Measurements from ENCODE around the gene NPTX1. TPM values are rescaled to one million over a fixed set of nuclear protein-coding genes. Genes with fewer than 3 reads are reported as not detected.

NPTX1 gene
- total RNA-seq, 1 donor from 2014 or later, result under 0.01 TPM

DNA sequence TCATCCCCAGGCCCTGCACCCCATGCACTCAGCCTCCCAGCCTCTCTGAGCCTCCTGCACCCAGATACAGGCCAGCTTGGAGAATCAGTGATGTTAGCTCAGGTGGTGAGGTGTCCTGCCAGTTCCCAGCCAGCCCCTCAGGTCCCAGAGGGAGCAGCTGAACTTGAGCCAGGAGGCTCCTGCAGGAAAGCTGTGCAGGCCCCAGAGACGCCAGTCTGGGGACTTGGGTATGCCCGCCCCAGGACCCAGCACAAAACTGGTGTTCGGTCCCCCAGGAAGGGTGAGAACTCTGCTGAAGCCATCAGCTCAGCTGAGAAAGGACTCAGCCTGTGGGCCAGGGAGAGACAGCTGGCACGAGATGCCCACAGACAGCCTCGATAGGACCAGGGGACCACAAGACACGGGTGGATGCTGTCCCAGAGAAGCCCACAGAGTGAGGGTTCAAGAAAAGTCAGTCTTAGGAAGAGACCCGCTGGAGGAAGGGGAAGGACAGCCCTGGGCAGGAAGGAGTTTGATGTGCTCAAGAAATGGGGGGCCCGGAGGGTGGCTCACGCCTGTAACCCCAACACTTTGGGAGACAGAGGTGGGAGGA, 50.5 kb downstream of the NPTX1 start:
- DNase-seq, result no peak

GRCh38 chr17:80424878-80425765, 51.3 kb downstream of the NPTX1 start:
- DNase-seq, result no peak

DNA sequence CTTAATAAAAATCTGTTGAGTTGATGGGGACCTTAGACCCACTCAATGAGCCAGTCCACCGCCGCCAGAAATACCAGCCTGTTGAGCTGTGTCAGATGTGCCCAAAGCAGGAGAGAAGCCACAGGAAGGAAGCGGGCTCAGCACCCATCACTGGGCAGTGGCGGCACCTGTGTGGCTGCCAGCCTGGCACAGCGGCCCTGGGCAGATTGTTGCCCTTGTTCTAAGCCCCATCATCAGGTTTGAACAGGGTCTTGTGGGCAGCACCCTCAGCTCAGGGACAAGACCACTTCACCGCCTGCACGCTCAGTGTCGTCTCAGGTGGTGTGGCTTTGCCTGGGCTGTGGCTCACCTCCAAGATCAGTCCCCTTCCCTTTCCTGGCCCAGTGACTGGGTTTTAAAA, 52.1 kb downstream of the NPTX1 start:
- no peak for DNase-seq

DNA sequence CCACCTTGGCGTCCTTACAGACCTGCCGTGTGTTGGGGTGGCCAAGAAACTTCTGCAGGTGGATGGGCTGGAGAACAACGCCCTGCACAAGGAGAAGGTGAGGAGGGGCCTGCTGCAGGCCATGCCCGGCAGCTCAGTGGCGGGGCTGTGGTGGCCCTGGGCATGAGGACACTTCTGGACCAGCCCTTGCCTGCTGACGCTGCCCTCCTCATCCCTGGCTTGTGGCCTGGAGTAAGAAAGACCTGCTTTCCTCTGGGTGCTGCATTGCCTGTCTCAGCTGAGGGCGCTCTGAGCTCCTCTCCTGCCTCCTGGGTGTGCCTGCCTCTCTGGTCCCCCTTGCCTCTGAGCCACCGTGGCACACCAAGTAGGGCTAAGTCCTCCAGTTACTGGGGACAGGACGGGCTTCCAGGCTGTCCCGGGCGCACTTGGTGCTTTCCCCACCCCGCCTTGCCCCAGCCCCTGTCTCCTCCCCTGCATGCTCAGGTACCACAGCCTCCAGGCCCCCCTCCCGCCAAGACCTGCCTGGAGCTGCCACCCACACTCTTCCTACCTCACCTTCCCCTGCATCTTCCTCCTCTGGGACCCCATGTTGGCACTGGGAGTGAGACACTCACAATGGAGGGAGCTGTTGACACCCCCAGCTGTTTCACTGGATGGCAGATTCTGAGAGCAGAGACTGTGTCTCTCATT, 52.7 kb downstream of the NPTX1 start:
- DNase-seq, result no peak

GRCh38 chr17:80422981-80423380, 53.4 kb downstream of the NPTX1 start:
- peak; percentile 28 for DNase-seq

DNA sequence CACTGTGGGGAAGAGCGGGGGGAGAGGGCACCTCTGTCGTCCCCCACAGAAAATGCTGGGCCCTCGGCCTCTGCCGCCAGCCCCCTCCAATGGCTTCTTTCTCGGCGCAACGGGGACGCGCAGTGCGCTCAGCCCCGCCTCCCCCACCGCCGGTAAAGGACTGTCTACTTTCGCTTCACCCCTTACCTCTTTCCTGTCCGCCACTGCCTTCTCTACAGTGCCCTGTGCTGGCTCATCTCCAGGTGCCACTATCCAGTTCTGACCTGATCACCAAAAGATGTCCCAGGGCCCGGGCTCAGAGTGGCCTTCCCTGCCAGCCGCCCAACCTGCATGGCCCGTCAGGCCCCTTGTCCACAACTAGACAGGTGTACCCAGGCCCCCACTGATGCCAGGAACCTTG, 54.1 kb downstream of the NPTX1 start:
- DNase-seq, result no peak

- no peak for DNase-seq
Observed at GRCh38 chr17:80421381-80422090, 54.9 kb downstream of the NPTX1 start.

DNA sequence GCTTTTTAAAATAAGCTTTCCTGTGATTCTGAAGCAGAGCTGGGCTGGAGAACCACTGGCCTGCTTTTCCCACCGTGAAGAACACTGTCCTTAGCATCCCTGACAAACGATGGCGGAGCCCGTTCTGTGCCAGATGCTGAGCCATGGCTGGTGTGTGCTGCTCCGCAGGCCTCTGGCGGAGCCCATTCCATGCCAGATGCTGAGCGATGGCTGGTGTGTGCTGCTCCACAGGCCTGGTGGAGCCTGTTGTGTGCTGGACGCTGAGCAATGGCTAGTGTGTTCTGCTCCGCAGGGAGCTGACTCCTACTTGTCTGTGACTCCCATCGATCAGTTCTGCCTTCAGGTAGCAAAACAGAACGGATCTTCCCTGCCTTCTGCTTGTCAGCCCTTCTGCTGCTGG, 57.2 kb downstream of the NPTX1 start:
- DNase-seq, result no peak

DNA sequence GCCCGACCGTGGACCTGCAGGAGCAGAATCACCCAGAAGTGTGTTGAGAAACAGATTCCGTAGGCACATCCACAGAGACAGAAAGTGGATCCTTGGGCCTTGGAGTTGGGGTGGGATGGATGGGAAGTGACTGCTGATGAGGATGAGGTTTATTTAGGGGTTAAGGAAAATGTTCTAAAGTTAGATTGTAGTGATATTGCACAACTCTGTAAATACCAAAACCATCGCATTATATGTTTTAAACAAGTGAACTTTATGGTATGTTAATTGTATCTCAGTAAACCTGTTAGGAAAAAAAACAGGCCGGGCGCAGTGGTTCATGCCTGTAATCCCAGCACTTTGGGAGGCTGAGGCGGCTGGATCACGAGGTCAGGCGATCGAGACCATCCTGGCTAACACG, 57.8 kb downstream of the NPTX1 start:
- no peak for DNase-seq

Other genes starting within 250 kb of the NPTX1 start
- 111 and 162 TPM in 2 replicates for gene RNF213, start 215.8 kb downstream of the NPTX1 start, total RNA-seq
- 19.5 and 27.6 TPM in 2 replicates for gene ENDOV, start 61.4 kb downstream of the NPTX1 start, total RNA-seq
- 21.8 and 35.0 TPM in 2 replicates for gene RPTOR, start 68.2 kb upstream of the NPTX1 start, total RNA-seq

All from dermis blood vessel endothelial cell (primary cell).